ENCODE data around the gene NECAB3. TPM values are rescaled to one million over a fixed set of nuclear protein-coding genes. Genes with fewer than 3 reads are reported as not detected.
A peak's percentile ranks its signal among the peaks of the same experiment; 100 is the strongest.

NECAB3 gene
- polyA plus RNA-seq, 1 of the 3 experiments (the other 2 are of a cell fraction), result 20.1 TPM

GRCh38 chr20:33664085-33664761, 10.0 kb downstream of the NECAB3 start:
- H3K27ac ChIP-seq (ENCODE audit: low read depth in 2 of 2, low read length in 1 of 2), result peak overlapping the region; percentile 77 to 90
- peak; percentile 69 for DNase-seq
- H3F3A ChIP-seq (replicated peaks; ENCODE audit: insufficient read depth), result peaks cover 25% of the 10 kb centered on the region
- peak overlapping the region; percentile 100 for H3K4me2 ChIP-seq
- ChIA-PET POLR2A (interaction anchor here (1.0 to 3.7 kb wide), 6 partner anchors 10 to 263 kb away, joined by 3 to 17 read pairs (median 7); partner anchors contain the start of genes CDK5RAP1 and SNTA1), CTCF (interaction anchor here (0.8 to 10.6 kb wide), 7 partner anchors 11 to 220 kb away, joined by 3 to 114 read pairs (median 4); partner anchors contain the start of gene CBFA2T2)
- peaks cover 8 to 10% of the 10 kb centered on the region in 2 experiments for H3K36me3 ChIP-seq (replicated peaks in 1 of 2; ENCODE audit: control insufficient read depth in 1 of 2, insufficient read depth in 2 of 2, low read length in 1 of 2)
- whole genome bisulfite sequencing (ENCODE audit: low lambda C conversion rate), result 94% methylated on average over 3 of the region's 9 CpGs
- no peaks in the 10 kb centered on the region for H4K20me1 ChIP-seq (ENCODE audit: insufficient read depth)
- H3K4me1 ChIP-seq (ENCODE audit: control insufficient read depth in 1 of 2, insufficient read depth in 2 of 2, low read depth in 1 of 2, low read length in 1 of 2), result peaks cover 0 to 41% of the 10 kb centered on the region in 2 experiments; a peak in 1 of 4 replicates
- no peaks in the 10 kb centered on the region for H3K9me2 ChIP-seq
- peak overlapping the region; percentile 76 to 88 for H3K4me3 ChIP-seq (ENCODE audit: low read depth in 2 of 2, low read length in 1 of 2)
- H3K9ac ChIP-seq, result peak overlapping the region; percentile 83
- no peaks in the 10 kb centered on the region for H3K27me3 ChIP-seq (ENCODE audit: insufficient read depth)
- peak overlapping the region; percentile 91 for H2AFZ ChIP-seq (ENCODE audit: low read depth)
- no peaks in the 10 kb centered on the region for H3K79me2 ChIP-seq (ENCODE audit: insufficient read depth)
- no peaks in the 10 kb centered on the region for H3K9me3 ChIP-seq
- TF ChIP-seq RCOR1 (IDR thresholded peaks at IDR 0.05; ENCODE audit: low read length), result no peak
- no peak for TF ChIP-seq JUND (IDR thresholded peaks at IDR 0.05)
- no peak for TF ChIP-seq RAD21 (IDR thresholded peaks at IDR 0.05; ENCODE audit: low read length)
- no peak for TF ChIP-seq NRF1 (IDR thresholded peaks at IDR 0.05; ENCODE audit: low read depth, low read length)
- TF ChIP-seq RFX5 (IDR thresholded peaks at IDR 0.05; ENCODE audit: low read length), result no peak
- TF ChIP-seq FOSL2 (IDR thresholded peaks at IDR 0.05; ENCODE audit: borderline replicate concordance, low read depth), result no peak
- no peak for TF ChIP-seq RXRA (IDR thresholded peaks at IDR 0.05; ENCODE audit: borderline replicate concordance, low read depth)
- no peak for TF ChIP-seq USF1 (IDR thresholded peaks at IDR 0.05; ENCODE audit: borderline replicate concordance, low read depth)
- TF ChIP-seq ZBTB33 (IDR thresholded peaks at IDR 0.05; ENCODE audit: borderline replicate concordance, low read depth), result no peak
- no peak for TF ChIP-seq USF2 (IDR thresholded peaks at IDR 0.05; ENCODE audit: borderline replicate concordance, low read depth, low read length)
- TF ChIP-seq REST (IDR thresholded peaks at IDR 0.05; ENCODE audit: low read depth, low read length), result no peak
- no peak for TF ChIP-seq CHD2 (IDR thresholded peaks at IDR 0.05; ENCODE audit: low read length, partially characterized antibody)
- no peak for TF ChIP-seq FOXJ3 (CRISPR knock-in tag; IDR thresholded peaks at IDR 0.05)
- no peak for TF ChIP-seq TEAD4 (IDR thresholded peaks at IDR 0.05; ENCODE audit: borderline replicate concordance, insufficient read depth)
- no peak for TF ChIP-seq IRF3 (IDR thresholded peaks at IDR 0.05; ENCODE audit: low read depth, low read length)
- no peak for TF ChIP-seq GABPA (IDR thresholded peaks at IDR 0.05; ENCODE audit: low read depth)
- TF ChIP-seq MXI1 (IDR thresholded peaks at IDR 0.05; ENCODE audit: low read depth, low read length), result no peak
- TF ChIP-seq SIN3A (IDR thresholded peaks at IDR 0.05; ENCODE audit: borderline replicate concordance, low read depth, low read length), result no peak
- no peak for TF ChIP-seq TCF12 (IDR thresholded peaks at IDR 0.05)
- no peak for TF ChIP-seq MEF2A (IDR thresholded peaks at IDR 0.05; ENCODE audit: borderline replicate concordance, low read depth)
